Amniotic stem cell (primary cell): ENCODE results near the gene CIRBP.

Source experiments
- DNase-seq: peaks from one replicate; lab custom pipeline; 2025; lab: John Stamatoyannopoulos, UW

CIRBP gene

GRCh38 chr19:1268226-1269064 is 687 bp upstream of the CIRBP start:
- DNase-seq = no peak

GRCh38 chr19:1269478-1270212 is 513 bp downstream of the CIRBP start:
- peak; percentile 59 for DNase-seq

- no peak for DNase-seq
Observed at GRCh38 chr19:1270213-1270853, 1.2 kb downstream of the CIRBP start.

- DNase-seq = no peak
Observed at GRCh38 chr19:1270854-1271527, 1.9 kb downstream of the CIRBP start.

- no peak for DNase-seq
Observed at GRCh38 chr19:1271528-1272422, 2.6 kb downstream of the CIRBP start.

- no peak for DNase-seq
Observed at GRCh38 chr19:1272423-1273262, 3.5 kb downstream of the CIRBP start.

- DNase-seq = no peak
Observed at GRCh38 chr19:1273263-1274041, 4.3 kb downstream of the CIRBP start.

GRCh38 chr19:1274081-1274851 is 5.1 kb downstream of the CIRBP start:
- no peak for DNase-seq

GRCh38 chr19:1274852-1275259 is 5.7 kb downstream of the CIRBP start:
- no peak for DNase-seq

- peak; percentile 88 for DNase-seq
Observed at GRCh38 chr19:1275260-1275975, 6.3 kb downstream of the CIRBP start, which contains the start of gene FAM174C. TSS of gene FAM174C (plus strand) at chr19:1275530. CDS start at chr19:1275550, 20 bp downstream.

GRCh38 chr19:1275976-1276627 is 7.0 kb downstream of the CIRBP start:
- no peak for DNase-seq

GRCh38 chr19:1276628-1277022 is 7.5 kb downstream of the CIRBP start:
- no peak for DNase-seq

GRCh38 chr19:1277061-1277460 is 7.9 kb downstream of the CIRBP start:
- DNase-seq = no peak

- no peak for DNase-seq
Observed at GRCh38 chr19:1278074-1278473, 8.9 kb downstream of the CIRBP start.

- no peak for DNase-seq
Observed at GRCh38 chr19:1278713-1279660, 9.9 kb downstream of the CIRBP start.

- peak; percentile 25 for DNase-seq
Observed at GRCh38 chr19:1279782-1280341, 10.7 kb downstream of the CIRBP start.
